HUDEP-2 (cell line): ENCODE data around the gene ABHD2.
A peak's percentile ranks its signal among the peaks of the same experiment; 100 is the strongest.

Experiments
- DNase-seq, 76 experiments: peaks; one replicate each; lab custom pipeline; 2025; ENCODE audit not compliant: unreplicated experiment in 76 of 76; lab: John Stamatoyannopoulos, UW

Gene ABHD2

DNA sequence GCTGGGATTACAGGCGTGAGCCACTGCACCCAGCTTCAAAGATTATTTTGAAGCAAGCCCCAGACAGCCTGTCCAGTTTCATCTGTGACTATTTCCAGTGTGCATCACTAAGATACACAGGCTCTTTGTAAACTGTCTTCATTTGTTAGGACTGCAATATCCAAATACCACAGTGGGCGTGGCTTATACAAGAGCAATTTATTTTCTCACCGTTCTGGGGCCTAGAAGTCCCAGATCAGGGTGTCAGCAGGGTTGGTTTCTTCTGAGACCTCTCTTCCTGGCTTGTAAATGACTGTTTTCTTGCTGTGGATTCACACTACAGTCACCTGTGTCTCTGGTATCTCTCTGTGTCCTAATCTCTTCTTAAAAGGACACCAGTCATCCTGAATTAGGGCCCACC, 73.4 kb downstream of the ABHD2 start:
- DNase-seq = no peak

DNA sequence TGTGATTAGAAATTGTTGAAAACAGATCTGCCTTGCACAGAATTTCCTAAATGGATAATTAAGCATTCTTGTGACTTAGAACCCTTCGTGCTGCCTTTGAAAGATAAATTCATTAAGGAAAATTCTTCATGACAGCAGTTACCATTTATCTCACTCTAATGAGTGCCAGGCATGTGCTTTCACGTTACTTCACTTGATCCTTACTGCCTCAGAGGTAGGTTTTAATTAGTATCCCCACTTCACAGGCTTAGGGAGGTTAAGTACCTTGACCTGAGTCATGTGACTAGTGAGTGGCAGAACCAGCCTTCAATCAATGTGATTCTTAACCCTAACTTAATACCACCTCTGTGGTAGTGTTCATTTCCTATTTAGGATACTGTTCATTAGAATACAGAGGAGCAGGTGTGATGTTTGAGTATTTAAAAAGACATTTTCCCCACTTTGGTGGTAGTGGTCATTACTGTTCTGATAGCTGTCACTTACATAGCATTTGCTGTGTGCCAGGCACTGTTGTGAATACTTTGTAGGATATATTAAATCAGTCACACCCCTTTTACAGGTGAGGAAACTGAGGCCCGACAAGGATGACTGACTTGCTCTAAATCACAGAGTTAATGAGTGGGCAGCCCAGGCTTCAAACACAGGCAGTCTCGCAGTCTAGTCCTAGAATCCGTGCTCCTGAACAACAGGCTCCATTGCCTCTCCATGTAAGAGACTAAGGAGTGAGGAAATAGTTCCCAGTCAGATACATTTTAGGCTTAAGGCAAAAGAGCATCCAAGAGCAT, 75.2 kb downstream of the ABHD2 start:
- no peak for DNase-seq

DNA sequence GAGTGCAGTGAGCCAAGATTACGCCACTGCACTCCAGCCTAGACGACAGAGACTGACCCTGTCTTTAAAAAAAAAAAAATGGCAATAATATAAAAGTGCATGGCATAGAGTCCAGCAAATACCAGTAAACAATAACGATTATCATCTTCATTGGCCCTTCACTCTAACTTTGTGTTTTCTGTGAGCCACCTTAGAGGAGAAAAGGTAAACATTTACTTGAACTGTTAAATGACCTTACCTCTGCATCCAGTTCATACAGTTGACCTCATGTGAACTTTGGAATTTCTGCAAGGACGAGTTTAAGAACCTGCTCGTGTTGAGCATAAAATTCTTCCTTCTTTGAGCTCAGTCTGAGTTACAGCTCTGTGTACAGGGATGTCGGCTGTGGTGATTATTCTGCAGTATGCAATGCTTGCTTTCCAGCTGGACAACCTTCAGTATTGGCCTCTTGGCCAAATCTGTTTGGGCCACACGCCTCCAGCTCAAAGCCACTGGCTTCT, 76.5 kb downstream of the ABHD2 start:
- DNase-seq = no peak

DNA sequence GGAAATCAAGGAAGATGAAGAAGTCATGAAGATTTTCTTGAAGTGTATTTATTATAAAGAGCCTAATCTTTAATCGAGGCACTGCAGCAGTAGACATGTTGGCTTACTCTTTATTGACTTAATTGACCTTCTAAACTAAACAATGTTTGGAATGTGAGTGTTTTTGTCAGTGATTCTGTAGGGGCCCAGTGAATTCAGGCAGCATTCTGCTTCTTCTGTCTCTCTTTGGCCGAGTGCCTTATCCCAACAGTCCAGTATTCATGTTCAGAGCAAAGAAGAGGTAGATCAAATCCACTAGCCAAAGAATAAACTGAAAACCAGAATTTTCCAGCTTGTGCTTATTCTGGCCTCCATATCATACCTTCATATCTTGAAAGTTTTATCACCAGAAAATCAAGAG, 77.4 kb downstream of the ABHD2 start:
- DNase-seq = no peak

DNA sequence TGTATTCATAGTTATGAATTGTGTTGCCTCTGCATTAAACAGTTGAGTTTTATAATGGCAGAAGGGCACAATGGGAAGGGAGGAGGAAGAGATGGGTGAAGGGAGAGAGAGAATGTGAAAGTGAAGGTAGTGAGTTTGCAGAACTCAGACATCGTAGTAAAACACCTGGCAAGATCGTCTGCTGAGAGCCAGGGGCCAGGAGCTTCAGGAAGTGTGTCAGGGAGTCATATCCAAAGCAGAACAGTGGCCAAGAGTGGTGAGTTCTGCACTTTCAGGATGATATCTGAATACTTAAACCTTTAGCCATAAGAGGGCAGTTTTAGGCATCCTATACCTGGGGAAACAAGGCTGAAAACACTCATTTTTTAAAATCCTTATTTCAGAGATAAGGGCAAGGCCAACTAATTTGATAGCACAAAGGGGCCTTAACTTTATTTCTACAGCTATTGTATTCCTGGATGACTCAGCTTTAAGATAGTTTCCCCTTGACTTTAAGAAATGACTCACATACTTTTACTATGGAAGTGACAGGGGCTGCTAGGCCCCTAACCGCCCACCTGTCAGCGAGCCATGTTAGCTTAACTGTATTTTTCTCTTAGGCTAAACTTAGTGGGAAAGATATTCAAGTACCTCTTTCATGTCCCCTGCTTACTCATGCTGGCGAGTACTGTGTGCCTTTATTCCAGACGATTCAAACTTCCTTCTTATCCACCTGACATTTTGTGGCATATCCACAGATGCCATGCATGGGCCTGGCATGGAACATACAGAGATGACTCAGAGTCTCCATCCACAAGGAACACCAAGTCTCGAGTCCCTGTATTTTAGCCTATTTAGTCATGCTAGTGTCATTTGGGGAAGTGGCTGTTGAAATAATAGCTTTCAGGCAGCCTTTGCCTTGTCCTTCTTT, 79.3 kb downstream of the ABHD2 start:
- DNase-seq = peak in 10 of 76 experiments; percentile 2 to 39 (median 18)

DNA sequence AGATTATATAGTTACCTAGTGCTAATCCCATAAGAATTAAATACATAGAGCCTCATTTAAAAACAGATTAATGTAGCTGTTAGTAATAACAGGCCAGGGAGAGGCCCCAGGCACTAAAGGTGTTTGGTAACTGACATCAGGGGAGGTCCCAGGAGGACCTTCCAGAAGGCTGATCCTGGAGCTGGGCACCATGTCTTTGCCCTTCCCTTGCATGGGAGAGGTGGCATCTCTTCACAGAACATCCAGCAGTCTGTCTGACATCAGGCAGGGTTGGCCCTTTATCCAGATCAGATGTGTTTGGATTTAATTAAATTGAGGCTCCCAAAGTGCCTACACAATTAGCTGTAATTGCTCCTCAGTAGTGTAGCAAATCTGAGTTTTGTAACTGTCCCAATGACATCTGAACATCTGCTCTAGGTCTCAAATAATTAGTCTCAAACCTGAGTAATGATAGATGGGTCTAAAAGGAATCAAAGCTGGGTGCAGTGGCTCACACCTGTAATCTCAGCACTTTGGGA, 80.1 kb downstream of the ABHD2 start:
- no peak for DNase-seq

DNA sequence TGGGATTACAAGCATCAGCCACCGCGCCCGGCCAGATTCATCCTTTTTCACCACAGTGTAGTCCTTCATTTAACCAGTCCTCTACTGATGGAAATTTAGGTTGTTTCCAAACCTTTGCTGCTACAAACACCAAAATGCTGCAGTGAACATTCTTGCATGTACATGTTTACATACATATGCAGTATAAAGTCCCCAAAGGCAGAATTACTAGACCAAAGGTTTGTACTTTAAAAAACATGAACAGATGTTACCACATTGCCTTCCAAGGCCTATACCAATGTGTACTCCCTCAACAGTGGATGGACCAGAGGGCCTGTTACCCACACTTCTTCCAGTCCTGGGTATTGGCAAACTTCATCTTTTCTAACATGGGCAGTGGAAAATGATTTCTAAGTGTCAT, 82.1 kb downstream of the ABHD2 start:
- no peak for DNase-seq

DNA sequence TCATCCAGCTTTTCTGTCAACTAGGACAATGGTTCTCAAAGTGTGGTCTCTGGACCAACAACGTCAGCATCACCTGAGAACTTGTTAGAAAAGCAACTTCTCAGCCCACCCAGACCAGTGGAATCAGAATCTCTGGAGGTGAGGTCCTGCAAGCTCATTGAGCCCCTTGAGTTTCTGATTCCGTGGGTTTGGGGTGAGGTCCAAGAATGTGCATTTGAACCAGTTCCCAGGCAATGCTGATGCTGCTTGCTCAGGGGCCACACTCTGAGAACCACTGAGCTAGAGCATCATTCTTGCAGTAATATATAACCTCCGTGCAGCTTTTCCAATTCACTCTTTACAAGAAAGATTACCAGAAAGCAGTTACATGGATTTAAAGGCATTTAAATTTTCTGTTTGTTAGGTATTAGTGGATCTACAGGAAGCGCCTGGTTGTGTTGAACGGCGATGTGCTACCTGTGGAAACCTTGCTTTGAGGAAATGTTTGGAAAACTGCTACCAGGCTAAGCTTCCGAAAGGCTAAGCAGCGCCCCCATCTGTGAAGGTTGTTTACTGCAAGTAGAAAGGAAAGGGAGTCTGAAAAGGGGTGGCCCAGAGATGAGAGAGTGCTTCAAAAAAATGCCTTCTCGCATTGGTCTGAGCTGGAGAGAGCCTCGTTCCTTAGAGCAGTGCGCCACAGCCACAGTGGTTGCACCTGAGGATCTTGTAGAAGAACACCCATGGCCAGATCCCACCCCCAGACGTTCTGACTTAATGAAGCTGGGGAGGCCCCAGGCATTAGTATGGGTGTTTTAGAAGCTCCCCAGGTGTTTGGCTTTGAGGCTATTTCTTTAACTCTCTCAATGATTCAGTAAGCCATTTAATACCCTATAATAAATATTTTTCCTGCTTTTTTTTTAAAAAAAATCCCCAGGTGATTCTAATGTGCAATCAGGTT, 83.1 kb downstream of the ABHD2 start:
- DNase-seq = peak in 29 of 76 experiments; percentile 3 to 57 (median 14)

DNA sequence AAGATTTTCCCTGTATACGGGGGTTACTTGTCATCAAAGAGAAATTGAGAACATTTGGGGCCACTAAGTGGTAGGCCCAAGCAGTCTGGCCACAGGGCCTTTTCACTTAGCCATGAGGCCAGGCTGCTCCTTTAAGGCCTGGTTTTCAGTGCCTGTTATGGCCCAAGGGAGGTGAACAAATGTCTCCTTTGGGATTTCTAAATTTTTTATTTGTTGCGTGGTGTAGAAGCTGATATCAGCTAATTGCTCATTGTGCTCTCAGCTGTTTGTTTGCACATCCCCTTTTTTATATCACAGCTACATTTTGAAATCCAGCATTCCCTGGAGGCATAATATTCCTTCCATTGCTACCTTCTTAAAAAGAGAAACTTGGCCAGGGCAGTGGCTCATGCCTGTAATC, 84.7 kb downstream of the ABHD2 start:
- no peak for DNase-seq

DNA sequence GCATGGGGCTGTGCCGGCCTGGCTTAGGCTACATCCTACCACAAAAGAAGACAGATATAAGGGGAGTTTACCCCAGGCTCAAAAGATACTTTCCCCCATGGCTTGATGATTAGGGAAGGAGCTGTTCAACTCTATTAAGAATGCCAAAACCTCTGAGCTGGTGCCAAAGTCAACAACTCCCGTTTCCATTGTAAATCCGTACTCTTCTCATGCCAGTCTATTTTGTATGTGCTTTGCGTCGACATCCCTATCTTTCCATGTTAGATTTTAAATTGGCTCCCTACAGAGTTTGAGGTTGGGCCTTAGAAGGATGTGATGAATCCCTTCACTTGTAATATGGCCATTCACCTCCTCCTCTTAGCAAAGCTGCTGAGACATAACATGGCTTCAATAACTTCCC, 86.2 kb downstream of the ABHD2 start:
- DNase-seq = no peak

DNA sequence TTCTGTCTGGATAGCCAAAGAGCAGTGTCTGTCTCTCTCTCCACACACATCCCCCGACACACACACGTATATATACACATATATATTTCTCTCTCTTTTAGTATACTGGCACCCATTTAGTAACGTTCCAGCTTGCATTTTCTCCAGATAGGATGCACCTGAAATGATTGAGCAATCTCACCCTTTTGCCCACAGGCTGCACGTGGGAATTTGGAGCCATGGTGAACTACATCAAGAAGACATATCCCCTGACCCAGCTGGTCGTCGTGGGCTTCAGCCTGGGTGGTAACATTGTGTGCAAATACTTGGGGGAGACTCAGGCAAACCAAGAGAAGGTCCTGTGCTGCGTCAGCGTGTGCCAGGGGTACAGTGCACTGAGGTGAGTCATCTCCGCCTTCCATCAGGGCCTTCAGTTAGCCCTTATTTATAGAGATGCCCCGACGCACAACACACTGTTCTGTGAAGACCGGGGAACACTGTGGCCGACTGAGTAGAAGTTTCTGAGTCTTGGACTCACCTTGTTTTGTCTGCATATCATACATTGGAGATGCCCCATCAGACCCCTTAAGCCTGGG, 87.4 kb downstream of the ABHD2 start:
- DNase-seq = no peak

DNA sequence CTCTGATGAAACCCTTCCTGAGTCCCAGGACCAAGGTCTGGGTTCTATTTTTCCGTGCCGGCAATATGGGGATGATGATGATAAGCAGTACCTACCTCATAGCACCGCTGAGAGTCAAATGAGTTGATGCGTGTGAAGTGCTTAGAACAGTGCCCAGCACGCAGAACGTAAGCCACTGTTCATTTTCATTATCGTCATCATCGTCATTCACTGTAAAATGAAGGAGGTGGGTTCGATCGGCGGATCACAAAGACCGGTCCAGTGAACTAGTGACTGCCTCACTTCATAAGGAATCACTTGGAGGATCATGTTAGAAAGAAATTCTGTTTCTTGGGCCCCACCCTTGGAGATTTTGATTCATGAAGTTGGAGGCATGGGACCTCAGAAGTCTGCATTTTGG, 88.9 kb downstream of the ABHD2 start:
- DNase-seq = no peak

DNA sequence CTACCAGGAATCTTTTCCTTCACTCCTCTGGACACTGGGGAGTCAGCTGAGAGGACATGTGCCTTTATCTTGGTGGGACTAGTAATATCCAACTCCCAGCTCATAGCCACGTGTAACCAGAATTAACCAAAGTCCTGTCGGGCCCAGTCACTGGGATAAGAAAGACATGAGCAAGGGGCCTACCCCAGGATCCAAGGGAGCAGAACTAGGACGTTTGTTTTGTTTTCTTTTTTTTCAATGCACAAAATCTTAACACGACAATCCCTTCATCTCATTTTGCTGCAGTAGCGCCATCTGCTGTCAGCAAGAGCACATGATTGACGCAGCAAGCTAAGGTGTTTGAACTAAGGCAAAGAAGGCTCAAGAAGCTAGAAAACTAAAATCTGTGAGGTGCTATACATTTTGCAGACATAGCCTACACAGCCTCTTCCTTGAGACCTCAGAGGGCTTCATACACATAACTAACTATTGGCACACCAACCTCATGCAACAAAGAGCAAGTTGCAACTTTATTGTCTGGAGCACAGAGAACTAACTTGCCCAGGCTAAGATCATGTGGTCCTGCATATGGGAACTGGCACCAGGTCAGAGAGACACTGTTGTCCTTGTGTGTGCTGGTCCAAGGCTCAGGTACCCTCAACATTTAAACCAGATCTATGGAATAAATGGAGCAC, 89.5 kb downstream of the ABHD2 start:
- DNase-seq = peak in 47 of 76 experiments; percentile 3 to 67 (median 22)

DNA sequence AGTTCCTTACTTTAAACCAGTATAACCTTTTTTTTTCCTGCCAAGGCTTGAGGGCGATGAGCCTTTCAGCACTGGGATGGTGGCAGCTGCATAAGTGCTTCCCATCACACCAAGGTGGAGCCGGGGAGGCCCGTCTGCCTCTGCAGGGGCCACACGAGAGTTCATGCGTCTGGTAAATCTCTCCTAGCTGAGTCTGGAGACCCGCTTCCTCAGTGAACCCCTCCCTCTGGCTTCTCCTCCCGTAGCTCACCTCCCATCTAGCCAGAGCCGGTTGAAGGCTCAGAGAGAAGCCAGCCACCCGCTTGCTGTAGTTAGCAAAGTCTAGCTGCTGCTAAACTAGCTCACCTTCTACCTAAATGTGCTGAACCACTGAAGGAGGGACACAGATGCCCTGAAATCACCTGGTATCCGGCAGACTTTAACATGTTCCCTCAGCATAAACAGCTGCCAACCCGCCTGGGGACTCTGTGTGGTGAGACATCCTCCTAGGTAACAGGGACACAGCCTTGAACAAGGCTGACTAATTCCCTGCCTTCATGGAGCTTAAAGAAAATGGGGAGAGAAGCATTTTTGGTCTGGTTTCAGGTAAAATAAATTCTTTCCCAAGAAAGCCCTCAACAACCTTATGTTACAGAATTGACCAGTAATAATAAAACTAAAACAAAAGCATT, 90.2 kb downstream of the ABHD2 start:
- no peak for DNase-seq

DNA sequence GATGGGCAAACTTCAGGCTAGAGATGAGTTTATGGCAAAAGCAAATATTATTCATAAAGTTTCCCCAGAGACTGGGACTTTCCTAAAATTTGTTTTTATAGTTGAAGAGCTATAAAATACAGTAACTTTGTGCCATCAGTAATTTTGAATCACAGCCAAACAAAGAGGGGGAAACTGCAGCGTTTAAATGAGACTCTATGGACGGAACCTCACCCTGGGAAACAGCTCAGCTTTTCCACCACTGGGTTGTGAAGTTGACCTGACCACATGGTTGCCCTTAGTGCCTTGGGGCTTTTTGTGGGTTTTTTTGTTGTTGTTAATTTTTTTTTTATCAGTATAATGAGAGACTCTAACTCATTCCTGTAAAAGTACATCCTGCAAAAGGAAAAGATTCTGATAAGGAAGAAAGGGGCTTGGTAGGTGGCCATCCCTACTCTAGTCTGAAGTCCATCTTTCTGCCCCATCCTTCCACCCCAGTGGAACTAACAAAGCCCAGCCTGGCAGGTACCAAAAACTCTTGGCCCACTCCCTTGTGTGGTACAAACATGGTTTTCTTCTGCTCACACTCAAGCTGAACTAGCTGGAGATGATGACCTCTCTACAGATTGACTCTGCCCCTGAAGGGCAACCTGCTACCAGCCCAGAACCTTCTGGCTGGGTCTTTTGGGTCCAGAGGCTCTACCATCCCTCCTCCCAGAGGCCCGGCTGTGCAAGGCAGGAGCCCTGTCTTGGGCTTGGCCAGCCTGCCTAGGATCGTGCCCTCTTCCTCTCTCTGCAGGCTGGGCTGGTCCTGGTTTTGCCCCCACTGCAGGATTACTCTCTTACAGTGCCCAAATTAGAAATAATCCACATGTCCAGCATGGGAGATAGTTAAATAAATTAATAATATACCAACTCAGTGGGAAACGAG, 92.0 kb downstream of the ABHD2 start:
- DNase-seq = no peak

DNA sequence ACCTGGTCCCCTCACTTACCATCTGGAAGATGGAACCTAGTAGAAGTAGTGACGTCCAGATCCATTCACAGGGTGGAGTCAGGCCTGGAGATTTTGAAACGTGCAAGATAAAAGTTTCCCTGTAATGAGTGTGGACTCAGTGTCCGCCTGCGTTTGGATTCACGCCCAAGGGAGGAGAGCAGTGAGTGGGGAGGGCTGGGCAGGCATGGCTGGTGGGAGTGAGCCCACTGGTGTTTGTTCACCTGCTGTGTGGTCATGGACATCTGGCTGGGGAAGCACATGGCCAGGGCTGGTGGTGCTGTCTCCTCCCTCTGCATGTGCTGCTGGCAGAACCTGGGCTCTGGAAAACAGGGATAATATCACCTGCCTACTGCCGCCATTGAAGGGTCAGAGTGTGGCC, 96.1 kb downstream of the ABHD2 start:
- DNase-seq = no peak

DNA sequence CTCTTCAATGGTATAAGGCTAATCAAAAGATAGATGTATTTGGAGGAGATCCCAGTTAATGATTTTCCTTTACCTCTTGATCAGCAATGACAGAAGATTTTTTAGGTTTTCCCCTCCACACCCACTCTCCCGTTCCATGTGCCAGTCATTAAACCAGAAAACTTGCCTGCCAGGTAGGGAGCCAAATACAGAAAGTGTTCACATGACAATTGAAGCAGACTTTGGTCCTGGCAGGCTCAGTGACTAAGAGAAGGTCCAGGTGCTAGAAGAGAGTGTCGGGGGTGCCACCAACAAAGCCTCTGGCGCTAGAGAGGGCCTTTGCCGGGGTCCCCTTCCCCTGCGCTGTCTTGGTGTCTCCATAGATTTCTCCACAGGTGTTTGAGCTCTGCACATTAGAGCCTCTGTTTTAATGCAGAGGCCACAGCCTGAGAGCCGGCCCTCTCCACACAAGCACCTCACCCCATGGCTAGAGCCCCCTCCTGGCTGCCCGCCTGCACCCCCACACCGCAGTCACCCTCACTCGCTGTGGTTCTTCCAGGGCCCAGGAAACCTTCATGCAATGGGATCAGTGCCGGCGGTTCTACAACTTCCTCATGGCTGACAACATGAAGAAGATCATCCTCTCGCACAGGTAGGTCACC, 96.8 kb downstream of the ABHD2 start:
- no peak for DNase-seq
